Loucy (cell line): Measurements from ENCODE around the gene FITM2.

Experiments used
- H2AFZ ChIP-seq: fragments of 200-600 bp; sonication (generic); 2 replicates; pipeline ENCODE4 v1.6.0; 2016; ENCODE audit warnings: antibody characterized with exemption, mild to moderate bottlenecking, low read length, moderate library complexity
- H3F3A ChIP-seq: fragments of 200-600 bp; 2 replicates; pipeline ENCODE4 v1.6.0; 2016; ENCODE audit warnings: antibody characterized with exemption, low read depth, mild to moderate bottlenecking
- H3K27me3 ChIP-seq: fragments of 200-600 bp; sonication (generic); 2 replicates; pipeline ENCODE4 v1.6.1; 2014; ENCODE audit warnings: low read length, mild to moderate bottlenecking; ENCODE audit not compliant: insufficient read depth, poor library complexity, severe bottlenecking
- H3K36me3 ChIP-seq: fragments of 200-600 bp; sonication (generic); 2 replicates; pipeline ENCODE4 v1.6.1; 2016; ENCODE audit warnings: low read length; ENCODE audit not compliant: insufficient read depth
- H3K4me1 ChIP-seq: fragments of 200-600 bp; sonication (generic); 2 replicates; pipeline ENCODE4 v1.5.1; 2014; ENCODE audit warnings: low read length, mild to moderate bottlenecking; ENCODE audit not compliant: insufficient read depth, poor library complexity, severe bottlenecking
- H3K4me2 ChIP-seq: fragments of 200-600 bp; sonication (generic); 2 replicates; pipeline ENCODE4 v1.6.0; 2014; ENCODE audit warnings: antibody characterized with exemption, low read length, low read depth, mild to moderate bottlenecking; ENCODE audit not compliant: poor library complexity, severe bottlenecking
- H3K4me3 ChIP-seq: fragments of 200-600 bp; sonication (generic); 2 replicates; pipeline ENCODE4 v1.5.1; 2014; ENCODE audit warnings: low read length, mild to moderate bottlenecking, mixed read lengths; ENCODE audit not compliant: poor library complexity, severe bottlenecking
- H3K79me2 ChIP-seq: fragments of 200-600 bp; sonication (generic); 2 replicates; pipeline ENCODE4 v1.6.1; 2014; ENCODE audit warnings: low read length; ENCODE audit not compliant: insufficient read depth
- H3K9ac ChIP-seq: fragments of 200-600 bp; sonication (generic); 2 replicates; pipeline ENCODE4 v1.6.0; 2014; ENCODE audit warnings: mild to moderate bottlenecking, low read depth, low read length, moderate library complexity; ENCODE audit not compliant: poor library complexity, severe bottlenecking
- H3K9me2 ChIP-seq: fragments of 200-600 bp; sonication (generic); replicated peaks from 2 replicates; pipeline ENCODE4 v1.6.1; 2016; ENCODE audit warnings: low read depth, low read length, mixed read lengths
- H3K9me3 ChIP-seq: fragments of 200-600 bp; sonication (generic); 2 replicates; pipeline ENCODE4 v1.6.1; 2014; ENCODE audit warnings: mild to moderate bottlenecking, antibody characterized with exemption, low read length, low read depth; ENCODE audit not compliant: insufficient read depth
- H4K20me1 ChIP-seq: fragments of 200-600 bp; sonication (generic); 2 replicates; pipeline ENCODE4 v1.6.0; 2014; ENCODE audit warnings: antibody characterized with exemption, low read length, mild to moderate bottlenecking; ENCODE audit not compliant: insufficient read depth, poor library complexity, severe bottlenecking
- EZH2phosphoT487 ChIP-seq: fragments of 200-600 bp; IDR thresholded peaks from 2 replicates; pipeline ENCODE4 v1.6.1; 2018; ENCODE audit warnings: antibody characterized with exemption, mild to moderate bottlenecking, moderate library complexity, borderline replicate concordance
- TF ChIP-seq, protein P1 (sequence below): fragments of 200-600 bp; sonication (generic); conservative IDR thresholded peaks from 2 replicates; pipeline ENCODE4 v1.5.1; 2014; ENCODE audit warnings: mild to moderate bottlenecking, antibody characterized with exemption, low read length

The FITM2 gene

DNA sequence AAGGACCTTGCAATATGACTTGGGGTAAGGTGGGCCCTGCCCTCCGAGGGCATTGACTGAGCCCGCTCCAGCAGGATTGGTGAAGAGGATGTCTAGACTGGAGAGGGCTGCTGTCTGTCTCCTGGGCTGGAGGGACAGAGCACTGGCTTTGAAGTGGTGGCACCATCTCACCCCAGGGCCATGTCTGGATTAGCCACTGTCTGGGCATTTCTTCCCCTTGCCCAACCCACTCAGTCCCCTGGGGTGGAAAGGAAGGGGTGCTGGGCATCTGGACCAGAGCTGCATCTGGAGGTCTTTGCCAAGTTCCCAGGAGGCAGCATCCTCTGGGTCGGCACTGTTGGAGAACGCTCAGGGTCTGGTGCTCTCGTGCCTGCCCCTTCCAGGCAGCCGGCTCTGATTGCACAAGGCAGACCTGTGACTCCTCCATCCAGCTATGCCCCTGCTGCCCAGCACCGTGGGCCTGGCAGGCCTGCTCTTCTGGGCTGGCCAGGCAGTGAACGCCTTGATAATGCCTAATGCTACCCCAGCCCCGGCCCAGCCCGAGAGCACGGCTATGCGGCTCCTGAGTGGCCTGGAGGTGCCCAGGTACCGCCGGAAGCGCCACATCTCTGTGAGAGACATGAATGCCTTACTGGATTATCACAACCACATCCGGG is 25.9 kb upstream of the FITM2 start, which contains the start of gene R3HDML:
R3HDML (plus strand) TSS at position 319 of the 656 bp plus-strand sequence; CDS start at position 434, 115 bp downstream.
- Histone ChIP-seq H3K9ac (no peak within 1 kb of the TSS), H3K9me2 (no peaks in the 10 kb centered on the region), H3K79me2 (no peaks in the 10 kb centered on the region), H3F3A (no peaks in the 10 kb centered on the region), H4K20me1 (no peaks in the 10 kb centered on the region), H3K27me3 (no peaks in the 10 kb centered on the region), H2AFZ (no peak within 1 kb of the TSS), H3K4me1 (no peaks in the 10 kb centered on the region), H3K4me2 (no peak within 1 kb of the TSS), H3K36me3 (no peaks in the 10 kb centered on the region), H3K4me3 (no peak within 1 kb of the TSS), H3K9me3 (no peaks in the 10 kb centered on the region)
- TF ChIP-seq, protein P1, sequence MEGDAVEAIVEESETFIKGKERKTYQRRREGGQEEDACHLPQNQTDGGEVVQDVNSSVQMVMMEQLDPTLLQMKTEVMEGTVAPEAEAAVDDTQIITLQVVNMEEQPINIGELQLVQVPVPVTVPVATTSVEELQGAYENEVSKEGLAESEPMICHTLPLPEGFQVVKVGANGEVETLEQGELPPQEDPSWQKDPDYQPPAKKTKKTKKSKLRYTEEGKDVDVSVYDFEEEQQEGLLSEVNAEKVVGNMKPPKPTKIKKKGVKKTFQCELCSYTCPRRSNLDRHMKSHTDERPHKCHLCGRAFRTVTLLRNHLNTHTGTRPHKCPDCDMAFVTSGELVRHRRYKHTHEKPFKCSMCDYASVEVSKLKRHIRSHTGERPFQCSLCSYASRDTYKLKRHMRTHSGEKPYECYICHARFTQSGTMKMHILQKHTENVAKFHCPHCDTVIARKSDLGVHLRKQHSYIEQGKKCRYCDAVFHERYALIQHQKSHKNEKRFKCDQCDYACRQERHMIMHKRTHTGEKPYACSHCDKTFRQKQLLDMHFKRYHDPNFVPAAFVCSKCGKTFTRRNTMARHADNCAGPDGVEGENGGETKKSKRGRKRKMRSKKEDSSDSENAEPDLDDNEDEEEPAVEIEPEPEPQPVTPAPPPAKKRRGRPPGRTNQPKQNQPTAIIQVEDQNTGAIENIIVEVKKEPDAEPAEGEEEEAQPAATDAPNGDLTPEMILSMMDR, result no peak
- no peak for TF ChIP-seq EZH2phosphoT487

DNA sequence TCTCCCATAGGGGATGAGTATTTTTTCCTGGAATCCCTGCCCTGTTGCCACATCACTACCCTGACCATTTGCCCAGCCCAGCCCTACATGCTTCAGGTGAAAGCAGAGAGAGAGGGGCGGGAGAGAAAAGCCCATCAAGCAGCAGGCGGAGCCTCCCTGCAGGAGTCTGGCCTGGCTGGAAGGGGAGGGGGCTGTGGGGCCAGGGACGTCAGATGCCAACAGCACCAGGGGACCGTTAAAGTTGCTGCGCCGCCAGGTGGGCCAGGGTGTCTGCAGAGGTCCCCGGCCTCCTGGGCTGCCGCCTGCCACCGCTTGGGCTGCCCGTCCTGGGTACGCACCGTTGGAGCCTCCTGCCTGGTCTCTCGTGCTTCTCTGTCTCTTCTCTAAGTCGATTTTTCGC is 25.1 kb upstream of the FITM2 start:
- no peak overlapping the region for H3K9ac ChIP-seq
- H3K4me3 ChIP-seq, result no peak overlapping the region
- no peaks in the 10 kb centered on the region for H3K79me2 ChIP-seq
- no peaks in the 10 kb centered on the region for H3K27me3 ChIP-seq
- H3K9me2 ChIP-seq, result no peaks in the 10 kb centered on the region
- H4K20me1 ChIP-seq, result no peaks in the 10 kb centered on the region
- H3K9me3 ChIP-seq, result no peaks in the 10 kb centered on the region
- no peaks in the 10 kb centered on the region for H3F3A ChIP-seq
- H3K36me3 ChIP-seq, result no peaks in the 10 kb centered on the region
- H3K4me1 ChIP-seq, result no peaks in the 10 kb centered on the region
- TF ChIP-seq EZH2phosphoT487, result no peak
- TF ChIP-seq, protein P1, result no peak
- no peak overlapping the region for H3K4me2 ChIP-seq
- no peak overlapping the region for H2AFZ ChIP-seq

DNA sequence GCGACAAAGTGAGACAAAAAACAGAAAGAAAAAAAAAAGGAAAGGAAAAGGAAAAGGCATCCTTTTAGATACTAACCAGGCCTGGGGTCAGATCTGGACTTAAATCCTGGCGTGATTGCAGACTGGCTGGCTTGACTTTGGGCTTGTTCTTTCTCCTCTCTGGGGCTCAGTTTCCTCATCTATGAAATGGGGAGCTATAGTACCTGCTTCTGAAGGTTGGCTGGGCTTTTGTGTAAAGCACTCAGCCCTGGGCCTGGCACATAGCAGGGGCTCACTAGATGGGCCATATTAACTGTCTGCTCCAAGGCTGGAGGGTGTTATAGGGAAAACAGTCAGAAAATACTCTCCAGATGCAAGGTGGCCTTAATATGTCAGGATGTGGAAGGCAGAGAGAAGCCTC is 24.7 kb upstream of the FITM2 start:
- Histone ChIP-seq H3K27me3 (no peaks in the 10 kb centered on the region), H3K9me3 (no peaks in the 10 kb centered on the region), H3K4me2 (no peak overlapping the region), H3K36me3 (no peaks in the 10 kb centered on the region), H3K9ac (no peak overlapping the region), H2AFZ (no peak overlapping the region), H3K79me2 (no peaks in the 10 kb centered on the region), H3K9me2 (no peaks in the 10 kb centered on the region), H3F3A (no peaks in the 10 kb centered on the region), H3K4me1 (no peaks in the 10 kb centered on the region), H4K20me1 (no peaks in the 10 kb centered on the region), H3K4me3 (no peak overlapping the region)
- TF ChIP-seq, protein P1, result no peak
- no peak for TF ChIP-seq EZH2phosphoT487
